Measurements from ENCODE around the gene LURAP1L. TPM values are rescaled to one million over a fixed set of nuclear protein-coding genes. Genes with fewer than 3 reads are reported as not detected.
"Not testable (repeated sequence)": the region's sequence is repeated elsewhere in the genome, so short reads cannot be mapped to it uniquely, and the experiment has no call there.

The LURAP1L gene
- total and polyA plus RNA-seq, 7 experiments from 2014 or later: not detected

DNA sequence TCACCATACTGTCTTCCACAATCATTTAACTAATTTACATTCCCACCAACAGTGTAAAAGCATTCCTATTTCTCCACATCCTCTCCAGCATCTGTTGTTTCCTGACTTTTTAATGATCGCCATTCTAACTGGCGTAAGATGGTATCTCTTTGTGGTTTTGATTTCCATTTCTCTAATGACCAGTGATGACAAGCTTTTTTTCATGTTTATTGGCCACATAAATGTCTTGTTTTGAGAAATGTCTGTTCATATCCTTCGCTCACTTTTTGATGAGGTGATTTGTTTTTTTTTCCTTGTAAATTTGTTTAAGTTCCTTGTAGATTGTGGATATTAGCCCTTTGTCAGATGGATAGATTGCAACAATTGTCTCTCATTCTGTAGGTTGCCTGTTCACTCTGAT lies 90.6 kb downstream of the LURAP1L start:
- POLR2A ChIA-PET; H3K4me3 Mint-ChIP-seq; H3K27ac Mint-ChIP-seq; DNase-seq; H3K4me3 ChIP-seq (ENCODE audit: low read length); CTCF ChIA-PET; H3K27me3 ChIP-seq (ENCODE audit: control insufficient read depth in 2 of 2, insufficient read depth in 2 of 2, low read length in 2 of 2); H3K27me3 Mint-ChIP-seq; H3K36me3 ChIP-seq (ENCODE audit: control insufficient read depth in 2 of 3, insufficient read depth in 3 of 3, low read length in 3 of 3); H3K9me3 ChIP-seq (ENCODE audit: control insufficient read depth in 2 of 3, low read length in 3 of 3); H3K4me1 ChIP-seq (ENCODE audit: control insufficient read depth in 2 of 2, insufficient read depth in 2 of 2, low read length in 2 of 2); intact Hi-C loops (cut with micrococcal nuclease); H3K4me1 Mint-ChIP-seq; H3K27ac ChIP-seq (ENCODE audit: low read depth, low read length); H3K36me3 Mint-ChIP-seq; ATAC-seq: not testable (repeated sequence)
- peaks cover 4 to 37% (median 17%) of the 10 kb centered on the region in 11 donors for H3K9me3 Mint-ChIP-seq

Other genes with a start within 250 kb of the LURAP1L start
- not detected for gene TYRP1, start 81.6 kb upstream of the LURAP1L start, total RNA-seq
- gene TYRP1, start 81.6 kb upstream of the LURAP1L start, polyA plus RNA-seq: not detected

All from naive thymus-derived CD4-positive, alpha-beta T cell (primary cell).